Measurements from ENCODE around the gene NR5A2.

Gene NR5A2

DNA sequence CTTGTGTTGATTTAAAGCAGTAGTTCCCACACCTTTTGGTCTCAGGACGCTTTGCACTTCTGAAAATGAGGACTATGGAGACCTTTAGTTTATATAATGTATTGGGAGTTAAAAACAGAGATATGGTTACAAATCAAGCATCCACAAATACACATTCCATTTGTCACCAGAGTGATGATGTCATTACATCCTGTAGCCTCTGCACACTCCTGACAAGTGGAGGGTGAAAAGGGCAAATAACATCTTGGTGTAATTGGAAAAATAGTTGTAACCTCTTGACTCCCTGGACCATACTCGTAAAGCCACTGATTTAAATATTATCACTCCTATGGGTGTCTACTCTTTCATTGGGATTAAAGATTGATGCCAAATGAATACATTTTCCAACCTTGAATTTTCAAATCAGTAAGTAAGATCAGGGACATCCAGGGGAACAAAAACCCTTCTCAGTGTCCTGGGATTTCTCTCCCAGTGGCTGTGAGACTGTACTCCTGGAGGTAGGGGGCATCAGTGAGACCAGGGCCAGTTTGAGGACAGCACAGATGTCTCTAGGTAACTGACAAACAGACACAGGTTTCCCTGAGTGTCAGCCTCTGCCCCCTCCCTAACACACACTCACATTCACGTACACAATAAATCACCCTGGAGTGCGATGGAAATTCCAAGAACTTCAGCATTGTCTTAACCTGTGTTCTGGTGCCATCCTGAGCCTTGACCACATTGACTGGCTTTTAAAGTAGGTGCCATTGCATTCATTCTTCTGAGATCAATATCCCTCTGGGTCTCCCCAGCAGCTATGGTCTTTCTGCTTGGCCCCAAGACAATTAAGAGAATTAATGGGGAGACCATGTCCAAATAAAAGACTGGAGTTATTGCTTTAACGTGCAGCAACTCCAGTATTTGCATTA is 63.0 kb downstream of the NR5A2 start:
- no peak overlapping the region for H2AFZ ChIP-seq (ENCODE audit: low read depth)
- no peaks in the 10 kb centered on the region for H3K79me2 ChIP-seq (ENCODE audit: insufficient read depth, low read depth)
- no peak overlapping the region for H3K27ac ChIP-seq
- no peak overlapping the region for H3K9ac ChIP-seq
- H3K4me1 ChIP-seq (ENCODE audit: low read depth, poor library complexity, severe bottlenecking): no peaks in the 10 kb centered on the region
- H3K36me3 ChIP-seq (ENCODE audit: insufficient read depth): no peaks in the 10 kb centered on the region
- H3K4me2 ChIP-seq: no peak overlapping the region
- H4K20me1 ChIP-seq (ENCODE audit: insufficient read depth): no peaks in the 10 kb centered on the region
- H3K4me3 ChIP-seq (IDR thresholded peaks at IDR 0.05; ENCODE audit: insufficient read depth, low read depth, low read length): no peak overlapping the region
- H3K27me3 ChIP-seq (ENCODE audit: insufficient read depth, low read depth): no peaks in the 10 kb centered on the region
- TF ChIP-seq, protein P1, sequence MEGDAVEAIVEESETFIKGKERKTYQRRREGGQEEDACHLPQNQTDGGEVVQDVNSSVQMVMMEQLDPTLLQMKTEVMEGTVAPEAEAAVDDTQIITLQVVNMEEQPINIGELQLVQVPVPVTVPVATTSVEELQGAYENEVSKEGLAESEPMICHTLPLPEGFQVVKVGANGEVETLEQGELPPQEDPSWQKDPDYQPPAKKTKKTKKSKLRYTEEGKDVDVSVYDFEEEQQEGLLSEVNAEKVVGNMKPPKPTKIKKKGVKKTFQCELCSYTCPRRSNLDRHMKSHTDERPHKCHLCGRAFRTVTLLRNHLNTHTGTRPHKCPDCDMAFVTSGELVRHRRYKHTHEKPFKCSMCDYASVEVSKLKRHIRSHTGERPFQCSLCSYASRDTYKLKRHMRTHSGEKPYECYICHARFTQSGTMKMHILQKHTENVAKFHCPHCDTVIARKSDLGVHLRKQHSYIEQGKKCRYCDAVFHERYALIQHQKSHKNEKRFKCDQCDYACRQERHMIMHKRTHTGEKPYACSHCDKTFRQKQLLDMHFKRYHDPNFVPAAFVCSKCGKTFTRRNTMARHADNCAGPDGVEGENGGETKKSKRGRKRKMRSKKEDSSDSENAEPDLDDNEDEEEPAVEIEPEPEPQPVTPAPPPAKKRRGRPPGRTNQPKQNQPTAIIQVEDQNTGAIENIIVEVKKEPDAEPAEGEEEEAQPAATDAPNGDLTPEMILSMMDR (conservative IDR thresholded peaks at IDR 0.05; ENCODE audit: low read depth, low read length): peak; percentile 45

DNA sequence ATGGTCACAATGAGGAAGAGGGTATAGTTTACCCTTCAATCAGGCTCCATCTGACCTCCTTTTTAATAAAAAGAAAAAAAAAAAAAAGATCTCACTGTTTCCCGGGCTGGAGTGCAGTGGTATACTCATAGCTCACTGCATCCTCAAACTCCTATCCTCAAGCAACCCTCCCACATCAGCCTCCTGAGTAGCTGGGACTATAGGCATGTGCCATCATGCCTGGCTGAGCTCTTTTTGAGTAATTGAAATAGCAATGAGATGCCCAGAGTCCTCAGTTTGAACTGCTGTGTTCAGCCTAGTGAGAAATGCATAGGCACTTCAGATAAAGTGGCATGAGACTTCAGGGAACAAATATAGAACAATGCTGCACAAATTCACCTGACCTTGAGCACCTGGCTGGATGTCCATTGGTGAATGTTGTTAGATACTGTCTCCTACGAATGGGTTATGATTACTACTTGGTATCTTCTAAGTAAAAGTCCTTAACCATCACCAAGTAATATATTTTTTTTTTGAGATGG is 67.6 kb downstream of the NR5A2 start:
- Histone ChIP-seq H2AFZ (ENCODE audit: low read depth) (no peak overlapping the region), H3K4me1 (ENCODE audit: low read depth, poor library complexity, severe bottlenecking) (no peaks in the 10 kb centered on the region), H3K27ac (no peak overlapping the region), H3K9ac (no peak overlapping the region), H3K4me2 (no peak overlapping the region), H3K36me3 (ENCODE audit: insufficient read depth) (no peaks in the 10 kb centered on the region), H3K27me3 (ENCODE audit: insufficient read depth, low read depth) (no peaks in the 10 kb centered on the region), H3K79me2 (ENCODE audit: insufficient read depth, low read depth) (no peaks in the 10 kb centered on the region), H4K20me1 (ENCODE audit: insufficient read depth) (no peaks in the 10 kb centered on the region), H3K4me3 (IDR thresholded peaks at IDR 0.05; ENCODE audit: insufficient read depth, low read depth, low read length) (no peak overlapping the region)
- TF ChIP-seq, protein P1 (conservative IDR thresholded peaks at IDR 0.05; ENCODE audit: low read depth, low read length): no peak

DNA sequence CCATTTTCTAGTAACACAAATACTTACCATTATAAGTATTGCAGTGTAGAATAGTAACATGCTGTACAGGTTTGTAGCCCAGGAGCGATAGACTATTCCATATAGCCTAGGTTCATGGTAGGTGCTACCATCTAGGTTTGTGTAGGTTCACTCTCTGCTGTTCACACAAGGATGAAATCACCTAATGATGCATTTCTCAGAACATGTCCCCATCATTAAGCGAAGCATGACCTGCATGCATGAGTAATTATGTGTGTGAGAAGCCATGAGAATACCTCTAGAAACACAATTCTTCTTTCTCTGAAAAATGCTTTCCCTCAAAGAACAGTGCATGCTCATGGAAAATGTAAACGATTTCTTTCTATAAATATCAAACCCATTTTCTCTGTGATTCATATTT is 69.3 kb downstream of the NR5A2 start:
- H3K9ac ChIP-seq: no peak overlapping the region
- H3K79me2 ChIP-seq (ENCODE audit: insufficient read depth, low read depth): no peaks in the 10 kb centered on the region
- H3K4me1 ChIP-seq (ENCODE audit: low read depth, poor library complexity, severe bottlenecking): no peaks in the 10 kb centered on the region
- no peak overlapping the region for H2AFZ ChIP-seq (ENCODE audit: low read depth)
- H3K4me2 ChIP-seq: no peak overlapping the region
- H3K4me3 ChIP-seq (IDR thresholded peaks at IDR 0.05; ENCODE audit: insufficient read depth, low read depth, low read length): no peak overlapping the region
- no peaks in the 10 kb centered on the region for H3K27me3 ChIP-seq (ENCODE audit: insufficient read depth, low read depth)
- H4K20me1 ChIP-seq (ENCODE audit: insufficient read depth): no peaks in the 10 kb centered on the region
- H3K27ac ChIP-seq: no peak overlapping the region
- no peaks in the 10 kb centered on the region for H3K36me3 ChIP-seq (ENCODE audit: insufficient read depth)
- TF ChIP-seq, protein P1 (conservative IDR thresholded peaks at IDR 0.05; ENCODE audit: low read depth, low read length): no peak

DNA sequence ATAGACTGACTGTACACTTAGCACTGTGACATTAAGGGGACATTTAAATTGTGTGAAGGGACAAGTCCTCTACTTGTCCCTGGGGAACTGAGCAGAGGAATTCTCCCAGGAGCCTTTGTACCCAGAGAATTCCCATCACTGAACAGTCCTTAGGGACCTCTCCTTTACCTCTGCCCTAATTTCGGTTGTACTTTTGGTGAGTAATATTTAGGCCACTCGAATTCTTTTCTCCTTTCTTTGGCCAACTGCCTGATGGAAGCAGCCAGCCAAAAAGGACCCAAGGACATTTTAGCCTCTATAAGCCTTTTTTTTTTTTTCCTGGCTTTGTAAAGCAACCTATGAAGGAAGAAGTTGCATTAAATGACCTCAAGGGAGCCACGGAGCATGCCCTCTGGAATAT is 71.5 kb downstream of the NR5A2 start:
- no peak overlapping the region for H3K27ac ChIP-seq
- no peak overlapping the region for H3K4me2 ChIP-seq
- H3K36me3 ChIP-seq (ENCODE audit: insufficient read depth): no peaks in the 10 kb centered on the region
- H2AFZ ChIP-seq (ENCODE audit: low read depth): no peak overlapping the region
- H4K20me1 ChIP-seq (ENCODE audit: insufficient read depth): no peaks in the 10 kb centered on the region
- no peaks in the 10 kb centered on the region for H3K79me2 ChIP-seq (ENCODE audit: insufficient read depth, low read depth)
- no peak overlapping the region for H3K9ac ChIP-seq
- no peaks in the 10 kb centered on the region for H3K27me3 ChIP-seq (ENCODE audit: insufficient read depth, low read depth)
- TF ChIP-seq, protein P1 (conservative IDR thresholded peaks at IDR 0.05; ENCODE audit: low read depth, low read length): no peak
- no peak overlapping the region for H3K4me3 ChIP-seq (IDR thresholded peaks at IDR 0.05; ENCODE audit: insufficient read depth, low read depth, low read length)
- no peaks in the 10 kb centered on the region for H3K4me1 ChIP-seq (ENCODE audit: low read depth, poor library complexity, severe bottlenecking)

Data from KMS-11 (cell line).